ENCODE results near the gene FXYD3.

DNA sequence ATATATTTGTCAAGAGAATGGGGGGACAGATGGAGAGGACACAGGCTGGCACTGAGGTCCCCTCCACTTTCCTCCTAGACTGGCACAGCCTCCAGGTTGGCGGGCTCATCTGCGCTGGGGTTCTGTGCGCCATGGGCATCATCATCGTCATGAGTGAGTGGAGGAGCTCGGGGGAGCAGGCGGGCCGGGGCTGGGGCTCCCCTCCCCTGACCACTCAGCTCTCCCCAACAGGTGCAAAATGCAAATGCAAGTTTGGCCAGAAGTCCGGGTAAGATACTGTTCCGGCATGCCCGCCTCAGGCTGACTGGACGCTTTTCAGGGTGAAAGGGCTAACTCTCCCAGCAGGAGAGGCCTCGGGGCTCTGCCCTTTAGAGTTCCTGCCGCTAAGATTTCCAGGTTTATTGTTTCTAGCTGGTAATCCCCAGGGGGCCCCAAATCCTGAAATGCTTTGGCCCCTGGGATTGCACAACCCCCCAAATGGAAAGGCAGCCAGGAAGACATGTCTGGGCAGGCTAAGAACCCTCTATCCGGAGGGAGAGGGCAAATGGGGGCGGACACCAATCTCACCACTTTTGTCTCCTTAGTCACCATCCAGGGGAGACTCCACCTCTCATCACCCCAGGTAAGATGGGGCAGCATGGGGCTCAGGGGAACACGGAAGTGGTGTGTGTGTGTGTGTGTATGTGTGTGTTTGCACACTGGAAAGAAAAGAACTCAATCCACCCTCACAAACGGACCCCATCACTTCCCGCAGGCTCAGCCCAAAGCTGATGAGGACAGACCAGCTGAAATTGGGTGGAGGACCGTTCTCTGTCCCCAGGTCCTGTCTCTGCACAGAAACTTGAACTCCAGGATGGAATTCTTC, 7.3 kb downstream of the FXYD3 start:
- TF ChIP-seq, protein P1, sequence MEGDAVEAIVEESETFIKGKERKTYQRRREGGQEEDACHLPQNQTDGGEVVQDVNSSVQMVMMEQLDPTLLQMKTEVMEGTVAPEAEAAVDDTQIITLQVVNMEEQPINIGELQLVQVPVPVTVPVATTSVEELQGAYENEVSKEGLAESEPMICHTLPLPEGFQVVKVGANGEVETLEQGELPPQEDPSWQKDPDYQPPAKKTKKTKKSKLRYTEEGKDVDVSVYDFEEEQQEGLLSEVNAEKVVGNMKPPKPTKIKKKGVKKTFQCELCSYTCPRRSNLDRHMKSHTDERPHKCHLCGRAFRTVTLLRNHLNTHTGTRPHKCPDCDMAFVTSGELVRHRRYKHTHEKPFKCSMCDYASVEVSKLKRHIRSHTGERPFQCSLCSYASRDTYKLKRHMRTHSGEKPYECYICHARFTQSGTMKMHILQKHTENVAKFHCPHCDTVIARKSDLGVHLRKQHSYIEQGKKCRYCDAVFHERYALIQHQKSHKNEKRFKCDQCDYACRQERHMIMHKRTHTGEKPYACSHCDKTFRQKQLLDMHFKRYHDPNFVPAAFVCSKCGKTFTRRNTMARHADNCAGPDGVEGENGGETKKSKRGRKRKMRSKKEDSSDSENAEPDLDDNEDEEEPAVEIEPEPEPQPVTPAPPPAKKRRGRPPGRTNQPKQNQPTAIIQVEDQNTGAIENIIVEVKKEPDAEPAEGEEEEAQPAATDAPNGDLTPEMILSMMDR (conservative IDR thresholded peaks at IDR 0.05 in 1 of 2, IDR thresholded peaks at IDR 0.05 in 1 of 2; ENCODE audit: low read depth in 1 of 2, low read length in 2 of 2), result no peak
- no peak for TF ChIP-seq EZH2 (IDR thresholded peaks at IDR 0.05; ENCODE audit: low read length, missing control alignments)
